Neural cell (in vitro differentiated cells): ENCODE results near the gene PKDCC. TPM values are rescaled to one million over a fixed set of nuclear protein-coding genes. Genes with fewer than 3 reads are reported as not detected.

ENCODE experiments used
- H2AFZ ChIP-seq: fragments of 200-600, 300-800 bp; sonication (generic), shearing (Covaris generic); 2 replicates; pipeline ENCODE4 v1.6.0; 2014; ENCODE audit warnings: low read depth, mild to moderate bottlenecking, antibody characterized with exemption, low read length, moderate library complexity
- H3F3A ChIP-seq: fragments of 200-600 bp; shearing (Covaris generic); 2 replicates; pipeline ENCODE4 v1.6.1; 2016; ENCODE audit warnings: mild to moderate bottlenecking, moderate library complexity, mixed read lengths, antibody characterized with exemption, low read length; ENCODE audit not compliant: insufficient read depth, poor library complexity, severe bottlenecking
- H3K27ac ChIP-seq: fragments of 200-600, 300-800 bp; sonication (generic), shearing (Covaris generic); 2 replicates; pipeline ENCODE4 v1.5.1; 2014; ENCODE audit warnings: mild to moderate bottlenecking, low read length, moderate library complexity
- H3K27me3 ChIP-seq: fragments of 300-800, 200-600 bp; sonication (generic), shearing (Covaris generic); 2 replicates; pipeline ENCODE4 v1.6.0; 2014; ENCODE audit warnings: mild to moderate bottlenecking, low read depth, low read length, moderate library complexity; ENCODE audit not compliant: insufficient read depth
- H3K36me3 ChIP-seq: fragments of 300-800, 200-600 bp; sonication (generic), shearing (Covaris generic); 2 replicates; pipeline ENCODE4 v1.5.1; 2014; ENCODE audit warnings: mild to moderate bottlenecking, antibody characterized with exemption, low read length, moderate library complexity; ENCODE audit not compliant: insufficient read depth
- H3K4me2 ChIP-seq: fragments of 300-800, 200-600 bp; sonication (generic), shearing (Covaris generic); 2 replicates; pipeline ENCODE4 v1.6.0; 2014; ENCODE audit warnings: mild to moderate bottlenecking, low read length
- H3K4me3 ChIP-seq: fragments of 300-800, 200-600 bp; sonication (generic), shearing (Covaris generic); 2 replicates; pipeline ENCODE4 v1.5.1; 2014; ENCODE audit warnings: mild to moderate bottlenecking, low read length, moderate library complexity
- H3K79me2 ChIP-seq: fragments of 200-600 bp; shearing (Covaris generic); replicated peaks from 2 replicates; pipeline ENCODE4 v1.6.0; 2014; ENCODE audit warnings: mild to moderate bottlenecking, low read length, moderate library complexity; ENCODE audit not compliant: insufficient read depth
- H3K9ac ChIP-seq: fragments of 300-800, 200-600 bp; sonication (generic), shearing (Covaris generic); 2 replicates; pipeline ENCODE4 v1.6.1; 2016; ENCODE audit warnings: mild to moderate bottlenecking, low read length, mixed read lengths
- H3K9me2 ChIP-seq: fragments of 200-600 bp; shearing (Covaris generic); 2 replicates; pipeline ENCODE4 v1.6.1; 2016; ENCODE audit warnings: mild to moderate bottlenecking, low read length, mixed read lengths; ENCODE audit not compliant: insufficient read depth
- H3K9me3 ChIP-seq: fragments of 200-600, 300-800 bp; sonication (generic), shearing (Covaris generic); 2 replicates; pipeline ENCODE4 v1.6.1; 2016; ENCODE audit warnings: mild to moderate bottlenecking, mixed run types, low read length, moderate library complexity, mixed read lengths
- H4K20me1 ChIP-seq: fragments of 200-600 bp; shearing (Covaris generic); 2 replicates; pipeline ENCODE4 v1.6.1; 2016; ENCODE audit warnings: mild to moderate bottlenecking, mixed run types; ENCODE audit not compliant: insufficient read depth
- EP300 ChIP-seq: fragments of 450-650 bp; conservative IDR thresholded peaks from 2 replicates; pipeline ENCODE4 v1.6.1; 2014; ENCODE audit warnings: antibody characterized with exemption, mild to moderate bottlenecking, moderate library complexity; ENCODE audit not compliant: poor library complexity, severe bottlenecking
- EZH2 ChIP-seq: fragments of 200-600, 300-800 bp; shearing (Covaris generic), sonication (generic); IDR thresholded peaks from 2 replicates; pipeline ENCODE4 v1.6.1; 2014; ENCODE audit warnings: antibody characterized with exemption, low read length, borderline replicate concordance, mild to moderate bottlenecking; ENCODE audit not compliant: insufficient read depth, poor library complexity, severe bottlenecking
- MXI1 ChIP-seq: fragments of 450-650 bp; conservative IDR thresholded peaks from 2 replicates; pipeline ENCODE4 v1.6.1; 2014; ENCODE audit warnings: antibody characterized with exemption, mild to moderate bottlenecking; ENCODE audit not compliant: poor library complexity, severe bottlenecking
- POLR2AphosphoS5 ChIP-seq: IDR thresholded peaks from 2 replicates; pipeline ENCODE4 v1.6.1; 2012
- RAD21 ChIP-seq: fragments of 450-650 bp; conservative IDR thresholded peaks from 2 replicates; pipeline ENCODE4 v1.6.1; 2014; ENCODE audit warnings: antibody characterized with exemption, mild to moderate bottlenecking, moderate library complexity
- SMC3 ChIP-seq: fragments of 450-650 bp; conservative IDR thresholded peaks from 2 replicates; pipeline ENCODE4 v1.6.1; 2014; ENCODE audit warnings: antibody characterized with exemption, mild to moderate bottlenecking, moderate library complexity; ENCODE audit not compliant: poor library complexity
- TAF1 ChIP-seq: IDR thresholded peaks from 2 replicates; pipeline ENCODE4 v1.6.1; 2012; ENCODE audit warnings: low read depth
- polyA plus RNA-seq: library from polyadenylated mRNA; depleted of rRNA; stranded (reverse); fragments of >200 nt; gene quantifications from 2 replicates; pipeline ENCODE4 v1.2.3, GENCODE V29; 2014
- TF ChIP-seq, protein P1 (sequence below): IDR thresholded peaks from 2 replicates; pipeline ENCODE4 v1.6.1; 2012; ENCODE audit warnings: borderline replicate concordance
- TF ChIP-seq, protein P2 (sequence below): fragments of 450-650 bp; IDR thresholded peaks from 2 replicates; pipeline ENCODE4 v1.5.1; 2014; ENCODE audit warnings: antibody characterized with exemption, mild to moderate bottlenecking, moderate library complexity; ENCODE audit not compliant: poor library complexity, severe bottlenecking

Gene PKDCC
- polyA plus RNA-seq, 1 donor from 2014 or later = 37.4 TPM

DNA sequence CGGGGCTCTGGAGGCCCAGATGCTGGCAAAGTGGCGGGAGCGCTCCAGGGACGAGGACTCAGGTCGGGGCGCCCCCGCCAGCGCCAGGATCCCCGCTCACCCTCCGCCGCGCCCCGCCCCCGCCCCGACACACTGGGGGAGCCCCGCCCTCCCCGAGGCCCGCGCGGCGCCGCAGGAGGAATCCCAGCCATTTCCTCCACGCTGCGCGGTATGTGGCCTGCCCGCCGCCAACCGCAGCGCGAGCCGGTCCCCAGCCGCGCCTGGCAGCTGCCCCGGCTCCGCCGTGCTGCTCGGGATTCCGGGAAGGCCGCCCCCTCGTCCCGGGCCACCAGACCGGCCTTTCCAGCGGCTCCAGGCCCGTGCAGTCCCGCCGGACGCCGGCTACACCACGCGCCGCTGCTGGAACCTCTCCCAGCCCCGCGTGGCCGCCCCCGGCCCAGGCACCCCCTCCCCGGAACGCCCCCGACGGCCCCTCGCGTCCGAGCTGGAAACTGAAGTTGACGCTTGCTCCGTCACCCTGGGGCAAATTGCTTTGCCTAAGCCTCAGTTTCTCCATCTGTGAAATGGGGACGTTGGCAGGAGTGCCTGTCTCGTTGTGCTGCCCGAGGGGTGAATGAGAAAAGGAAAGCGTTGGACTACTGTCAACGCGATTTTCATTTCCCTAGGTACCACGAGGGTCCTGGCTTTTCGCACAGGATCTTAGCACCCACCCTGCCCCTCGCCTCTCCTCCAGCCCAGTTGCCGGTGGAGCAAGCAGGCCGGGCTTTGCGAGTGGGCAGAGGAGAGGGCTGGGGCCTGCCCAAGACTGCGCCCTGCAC is 53.6 kb downstream of the PKDCC start:
- Histone ChIP-seq H3F3A (no peaks in the 10 kb centered on the region), H3K9me2 (no peaks in the 10 kb centered on the region), H2AFZ (no peak overlapping the region), H4K20me1 (no peaks in the 10 kb centered on the region), H3K79me2 (no peaks in the 10 kb centered on the region), H3K36me3 (no peaks in the 10 kb centered on the region), H3K27ac (no peak overlapping the region), H3K4me3 (no peak overlapping the region), H3K9me3 (no peaks in the 10 kb centered on the region), H3K4me2 (no peak overlapping the region), H3K9ac (no peak overlapping the region), H3K27me3 (no peaks in the 10 kb centered on the region)
- TF ChIP-seq POLR2AphosphoS5 = no peak
- TF ChIP-seq TAF1 = no peak
- no peak for TF ChIP-seq EP300
- no peak for TF ChIP-seq MXI1
- no peak for TF ChIP-seq RAD21
- TF ChIP-seq, protein P1, sequence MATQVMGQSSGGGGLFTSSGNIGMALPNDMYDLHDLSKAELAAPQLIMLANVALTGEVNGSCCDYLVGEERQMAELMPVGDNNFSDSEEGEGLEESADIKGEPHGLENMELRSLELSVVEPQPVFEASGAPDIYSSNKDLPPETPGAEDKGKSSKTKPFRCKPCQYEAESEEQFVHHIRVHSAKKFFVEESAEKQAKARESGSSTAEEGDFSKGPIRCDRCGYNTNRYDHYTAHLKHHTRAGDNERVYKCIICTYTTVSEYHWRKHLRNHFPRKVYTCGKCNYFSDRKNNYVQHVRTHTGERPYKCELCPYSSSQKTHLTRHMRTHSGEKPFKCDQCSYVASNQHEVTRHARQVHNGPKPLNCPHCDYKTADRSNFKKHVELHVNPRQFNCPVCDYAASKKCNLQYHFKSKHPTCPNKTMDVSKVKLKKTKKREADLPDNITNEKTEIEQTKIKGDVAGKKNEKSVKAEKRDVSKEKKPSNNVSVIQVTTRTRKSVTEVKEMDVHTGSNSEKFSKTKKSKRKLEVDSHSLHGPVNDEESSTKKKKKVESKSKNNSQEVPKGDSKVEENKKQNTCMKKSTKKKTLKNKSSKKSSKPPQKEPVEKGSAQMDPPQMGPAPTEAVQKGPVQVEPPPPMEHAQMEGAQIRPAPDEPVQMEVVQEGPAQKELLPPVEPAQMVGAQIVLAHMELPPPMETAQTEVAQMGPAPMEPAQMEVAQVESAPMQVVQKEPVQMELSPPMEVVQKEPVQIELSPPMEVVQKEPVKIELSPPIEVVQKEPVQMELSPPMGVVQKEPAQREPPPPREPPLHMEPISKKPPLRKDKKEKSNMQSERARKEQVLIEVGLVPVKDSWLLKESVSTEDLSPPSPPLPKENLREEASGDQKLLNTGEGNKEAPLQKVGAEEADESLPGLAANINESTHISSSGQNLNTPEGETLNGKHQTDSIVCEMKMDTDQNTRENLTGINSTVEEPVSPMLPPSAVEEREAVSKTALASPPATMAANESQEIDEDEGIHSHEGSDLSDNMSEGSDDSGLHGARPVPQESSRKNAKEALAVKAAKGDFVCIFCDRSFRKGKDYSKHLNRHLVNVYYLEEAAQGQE = no peak
- TF ChIP-seq SMC3 = no peak
- TF ChIP-seq, protein P2, sequence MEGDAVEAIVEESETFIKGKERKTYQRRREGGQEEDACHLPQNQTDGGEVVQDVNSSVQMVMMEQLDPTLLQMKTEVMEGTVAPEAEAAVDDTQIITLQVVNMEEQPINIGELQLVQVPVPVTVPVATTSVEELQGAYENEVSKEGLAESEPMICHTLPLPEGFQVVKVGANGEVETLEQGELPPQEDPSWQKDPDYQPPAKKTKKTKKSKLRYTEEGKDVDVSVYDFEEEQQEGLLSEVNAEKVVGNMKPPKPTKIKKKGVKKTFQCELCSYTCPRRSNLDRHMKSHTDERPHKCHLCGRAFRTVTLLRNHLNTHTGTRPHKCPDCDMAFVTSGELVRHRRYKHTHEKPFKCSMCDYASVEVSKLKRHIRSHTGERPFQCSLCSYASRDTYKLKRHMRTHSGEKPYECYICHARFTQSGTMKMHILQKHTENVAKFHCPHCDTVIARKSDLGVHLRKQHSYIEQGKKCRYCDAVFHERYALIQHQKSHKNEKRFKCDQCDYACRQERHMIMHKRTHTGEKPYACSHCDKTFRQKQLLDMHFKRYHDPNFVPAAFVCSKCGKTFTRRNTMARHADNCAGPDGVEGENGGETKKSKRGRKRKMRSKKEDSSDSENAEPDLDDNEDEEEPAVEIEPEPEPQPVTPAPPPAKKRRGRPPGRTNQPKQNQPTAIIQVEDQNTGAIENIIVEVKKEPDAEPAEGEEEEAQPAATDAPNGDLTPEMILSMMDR = no peak
- TF ChIP-seq EZH2 = no peak

DNA sequence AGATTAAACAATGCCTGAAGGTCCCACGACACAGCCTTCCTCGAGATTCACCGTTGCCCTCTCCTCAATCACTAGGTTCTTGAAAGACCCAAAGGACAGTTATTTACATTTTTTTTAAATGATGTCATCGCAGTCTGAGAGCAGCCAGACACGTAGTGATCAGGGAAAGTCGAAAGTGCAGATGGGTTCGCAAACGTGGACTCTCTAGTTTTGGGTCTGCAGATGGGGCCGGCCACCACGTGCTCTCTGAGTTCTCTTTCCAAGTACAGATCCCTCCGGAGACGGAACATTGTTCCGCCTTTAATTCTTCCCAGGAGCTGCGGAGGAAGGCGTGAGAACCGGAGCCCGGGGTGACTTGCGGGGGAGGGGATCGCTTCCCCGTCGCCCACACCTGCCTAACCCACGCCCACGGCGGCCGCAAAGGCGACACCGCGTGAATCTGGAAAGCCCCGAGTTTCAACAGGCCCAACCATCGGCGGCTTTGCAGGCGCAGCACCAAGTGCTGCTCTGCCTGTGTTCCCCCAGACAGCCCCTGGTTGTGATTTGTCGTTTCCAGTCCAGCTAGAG is 54.3 kb downstream of the PKDCC start:
- no peaks in the 10 kb centered on the region for H3K36me3 ChIP-seq
- H3F3A ChIP-seq = no peaks in the 10 kb centered on the region
- no peak overlapping the region for H2AFZ ChIP-seq
- TF ChIP-seq, protein P1 = no peak
- TF ChIP-seq MXI1 (no peak), EP300 (no peak), POLR2AphosphoS5 (no peak)
- H3K9ac ChIP-seq = no peak overlapping the region
- H3K27ac ChIP-seq = no peak overlapping the region
- no peaks in the 10 kb centered on the region for H3K27me3 ChIP-seq
- no peaks in the 10 kb centered on the region for H3K79me2 ChIP-seq
- H3K4me3 ChIP-seq = no peak overlapping the region
- H3K4me2 ChIP-seq = no peak overlapping the region
- H3K9me2 ChIP-seq = no peaks in the 10 kb centered on the region
- H4K20me1 ChIP-seq = no peaks in the 10 kb centered on the region
- H3K9me3 ChIP-seq = no peaks in the 10 kb centered on the region
